ENCODE measurements around the gene SELENOT.

Gene SELENOT

DNA sequence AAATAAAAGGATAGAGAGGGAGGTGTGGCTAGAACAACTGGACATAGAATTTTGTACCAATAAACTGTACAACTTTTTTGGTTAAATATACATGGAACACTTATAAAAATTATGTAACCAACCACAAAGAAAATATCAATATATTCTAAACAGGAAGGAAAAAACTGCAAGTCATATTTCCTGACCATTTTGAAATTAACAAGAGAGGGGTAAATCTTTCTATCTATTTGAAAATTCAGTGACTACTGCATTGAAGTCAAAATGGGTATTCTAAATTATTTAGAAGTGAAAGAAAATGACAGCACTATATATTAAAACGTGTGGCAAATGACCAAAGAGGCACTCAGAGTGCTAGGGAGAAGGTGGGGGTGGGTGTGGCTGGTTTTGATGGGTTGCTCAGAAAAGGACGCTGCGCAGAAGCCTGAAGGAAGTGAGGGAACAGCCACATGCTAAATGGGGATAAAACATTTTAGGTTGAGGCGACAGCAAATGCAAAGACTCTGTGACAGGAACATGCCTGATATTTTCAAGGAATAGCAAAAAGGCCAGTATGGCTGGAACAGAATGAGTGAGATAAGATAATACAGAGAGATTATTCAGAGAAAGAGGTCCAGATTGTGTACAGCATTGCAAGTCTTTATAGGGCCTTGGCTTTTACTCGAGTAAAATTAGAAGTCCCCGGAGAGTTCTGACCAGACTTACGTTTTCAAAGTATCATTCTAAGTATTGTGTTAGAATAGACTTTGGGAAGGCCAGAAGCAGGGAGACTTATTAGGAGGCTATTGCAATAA is 59.5 kb downstream of the SELENOT start:
- Histone ChIP-seq H3K4me3 (no peak overlapping the region), H3K27ac (no peak overlapping the region)
- no peak for DNase-seq (ENCODE audit: low spot score)
- TF ChIP-seq, protein P1, sequence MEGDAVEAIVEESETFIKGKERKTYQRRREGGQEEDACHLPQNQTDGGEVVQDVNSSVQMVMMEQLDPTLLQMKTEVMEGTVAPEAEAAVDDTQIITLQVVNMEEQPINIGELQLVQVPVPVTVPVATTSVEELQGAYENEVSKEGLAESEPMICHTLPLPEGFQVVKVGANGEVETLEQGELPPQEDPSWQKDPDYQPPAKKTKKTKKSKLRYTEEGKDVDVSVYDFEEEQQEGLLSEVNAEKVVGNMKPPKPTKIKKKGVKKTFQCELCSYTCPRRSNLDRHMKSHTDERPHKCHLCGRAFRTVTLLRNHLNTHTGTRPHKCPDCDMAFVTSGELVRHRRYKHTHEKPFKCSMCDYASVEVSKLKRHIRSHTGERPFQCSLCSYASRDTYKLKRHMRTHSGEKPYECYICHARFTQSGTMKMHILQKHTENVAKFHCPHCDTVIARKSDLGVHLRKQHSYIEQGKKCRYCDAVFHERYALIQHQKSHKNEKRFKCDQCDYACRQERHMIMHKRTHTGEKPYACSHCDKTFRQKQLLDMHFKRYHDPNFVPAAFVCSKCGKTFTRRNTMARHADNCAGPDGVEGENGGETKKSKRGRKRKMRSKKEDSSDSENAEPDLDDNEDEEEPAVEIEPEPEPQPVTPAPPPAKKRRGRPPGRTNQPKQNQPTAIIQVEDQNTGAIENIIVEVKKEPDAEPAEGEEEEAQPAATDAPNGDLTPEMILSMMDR (IDR thresholded peaks at IDR 0.05): no peak

DNA sequence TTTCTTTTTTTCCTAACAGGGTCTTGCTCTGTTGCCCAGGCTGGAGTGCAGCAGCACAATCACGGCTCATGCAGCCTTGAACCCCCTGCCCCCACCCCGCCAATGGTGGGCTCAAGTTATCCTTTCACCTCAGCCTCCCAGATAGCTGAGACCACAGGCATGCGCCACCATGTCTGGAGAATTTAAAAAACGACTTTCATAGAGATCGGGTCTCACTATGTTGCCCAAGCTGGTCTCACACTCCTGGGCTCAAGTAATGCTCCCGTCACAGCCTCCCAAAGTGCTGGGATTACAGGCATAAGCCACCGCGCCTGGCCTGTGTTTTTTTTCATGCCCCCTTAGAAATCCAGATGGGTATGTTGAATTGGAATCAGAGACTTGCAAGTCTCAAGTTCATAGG is 60.3 kb downstream of the SELENOT start:
- Histone ChIP-seq H3K4me3 (no peak overlapping the region), H3K27ac (no peak overlapping the region)
- TF ChIP-seq, protein P1 (IDR thresholded peaks at IDR 0.05): no peak
- no peak for DNase-seq (ENCODE audit: low spot score)

DNA sequence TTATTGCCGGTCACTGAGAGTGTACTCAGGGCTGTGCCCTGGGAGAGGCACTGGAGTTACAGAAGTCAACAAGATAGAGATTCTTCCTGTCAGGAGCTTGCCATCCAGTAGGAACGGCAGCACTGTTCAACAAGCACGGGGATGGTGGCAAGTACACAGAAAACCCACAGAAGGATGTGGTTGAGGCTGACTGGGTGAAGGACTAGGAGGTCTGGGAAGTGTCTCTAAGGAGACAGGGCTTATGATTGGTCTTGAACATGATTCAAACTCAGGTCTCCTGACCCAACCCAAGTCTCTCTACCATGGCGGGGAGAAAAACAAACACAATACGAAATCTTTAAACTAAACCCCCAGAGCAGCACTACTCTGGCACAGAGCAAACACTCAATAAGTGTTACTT is 63.0 kb downstream of the SELENOT start:
- TF ChIP-seq, protein P1 (IDR thresholded peaks at IDR 0.05): no peak
- Histone ChIP-seq H3K4me3 (no peak overlapping the region), H3K27ac (no peak overlapping the region)
- no peak for DNase-seq (ENCODE audit: low spot score)

DNA sequence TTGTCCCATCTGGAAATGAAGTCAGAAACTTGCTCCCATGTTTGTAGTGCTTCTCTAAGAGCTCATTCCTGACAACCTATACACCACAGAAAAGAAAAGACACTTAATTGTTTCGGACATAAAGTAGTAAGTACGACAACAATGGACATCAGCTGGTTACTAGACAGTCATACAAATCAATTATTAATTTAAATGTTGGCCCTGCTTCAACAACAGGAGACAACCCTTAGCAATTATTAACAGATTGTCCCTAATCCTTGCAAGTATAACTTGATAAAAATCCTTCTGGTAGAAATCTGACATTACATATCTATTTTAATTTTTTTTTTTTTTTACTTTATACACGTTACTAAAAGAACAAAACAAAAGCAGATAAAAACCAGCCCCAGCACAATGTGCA is 70.8 kb downstream of the SELENOT start:
- Histone ChIP-seq H3K4me3 (no peak overlapping the region), H3K27ac (no peak overlapping the region)
- no peak for DNase-seq (ENCODE audit: low spot score)
- TF ChIP-seq, protein P1 (IDR thresholded peaks at IDR 0.05): no peak

DNA sequence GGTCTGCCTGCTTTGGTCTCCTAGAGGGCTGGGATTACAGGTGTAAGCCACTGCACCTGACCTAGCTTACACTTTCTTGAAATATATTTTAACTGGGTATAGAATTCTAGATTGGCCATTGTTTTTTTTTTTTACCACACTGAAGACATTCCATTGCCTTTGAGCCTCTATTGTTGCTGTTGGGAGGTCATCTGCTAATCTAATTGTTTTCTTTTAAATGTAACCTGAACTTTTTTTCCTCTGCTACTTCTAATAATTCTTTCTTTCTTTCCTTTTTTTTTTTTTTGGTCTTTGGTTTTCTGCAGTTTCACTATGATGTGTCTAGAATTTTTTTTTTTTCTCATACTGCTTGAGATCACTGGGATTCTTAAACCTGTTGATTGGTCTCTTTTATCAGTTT is 72.5 kb downstream of the SELENOT start:
- Histone ChIP-seq H3K27ac (no peak overlapping the region), H3K4me3 (no peak overlapping the region)
- DNase-seq (ENCODE audit: low spot score): no peak
- TF ChIP-seq, protein P1 (IDR thresholded peaks at IDR 0.05): no peak

Measured in coronary artery (tissue), 2 donors.